ENCODE data around the gene LMNA.

The LMNA gene

DNA sequence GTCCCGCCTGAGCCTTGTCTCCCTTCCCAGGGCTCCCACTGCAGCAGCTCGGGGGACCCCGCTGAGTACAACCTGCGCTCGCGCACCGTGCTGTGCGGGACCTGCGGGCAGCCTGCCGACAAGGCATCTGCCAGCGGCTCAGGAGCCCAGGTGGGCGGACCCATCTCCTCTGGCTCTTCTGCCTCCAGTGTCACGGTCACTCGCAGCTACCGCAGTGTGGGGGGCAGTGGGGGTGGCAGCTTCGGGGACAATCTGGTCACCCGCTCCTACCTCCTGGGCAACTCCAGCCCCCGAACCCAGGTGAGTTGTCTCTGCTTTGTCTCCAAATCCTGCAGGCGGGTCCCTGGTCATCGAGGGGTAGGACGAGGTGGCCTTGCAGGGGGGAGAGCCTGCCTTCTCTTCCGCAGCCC lies 24.0 kb downstream of the LMNA start:
- DNase-seq (ENCODE audit: low read depth in 1 of 2, low spot score in 1 of 2) = no peak

DNA sequence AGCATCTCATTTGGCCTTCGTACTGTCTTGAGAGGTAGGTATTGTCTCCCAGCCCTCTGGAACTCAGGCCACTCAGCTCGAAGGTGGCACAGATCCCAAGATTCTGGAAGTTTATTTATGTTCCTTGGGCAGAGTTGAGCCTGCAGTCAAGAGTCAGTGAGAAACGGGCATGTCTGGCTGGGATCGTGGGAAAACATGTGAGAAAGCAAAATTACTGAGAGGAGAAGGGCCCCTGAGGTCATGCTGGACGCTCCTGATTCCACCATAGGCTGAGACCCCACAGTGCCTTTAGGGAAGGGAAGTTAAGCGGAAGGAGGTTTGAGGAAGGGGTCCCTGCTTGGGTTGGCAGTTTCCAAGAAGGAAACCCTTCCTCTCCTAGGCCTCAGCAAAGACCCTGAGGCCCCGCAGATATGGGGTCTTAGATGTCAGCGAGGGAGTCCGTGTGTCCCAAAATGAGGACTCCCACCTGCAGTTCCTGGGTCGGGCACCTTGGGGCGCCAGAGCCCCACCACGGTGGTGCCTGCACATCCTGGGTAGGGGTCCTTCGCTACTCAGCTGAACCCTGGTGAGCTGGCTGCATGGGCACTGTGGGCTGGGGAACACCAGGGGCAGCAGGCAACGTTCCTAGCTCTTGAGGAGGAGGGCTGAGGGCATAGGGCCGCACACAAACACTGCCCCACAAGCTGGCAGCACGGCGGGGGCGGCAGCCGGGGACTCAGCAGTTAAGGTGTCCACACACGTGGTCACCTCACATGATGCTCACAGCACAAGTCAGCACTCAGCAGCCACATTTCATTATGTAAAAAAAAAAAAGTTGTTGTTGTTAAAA lies 26.6 kb downstream of the LMNA start:
- no peak for DNase-seq (ENCODE audit: low read depth in 1 of 2, low spot score in 1 of 2)

DNA sequence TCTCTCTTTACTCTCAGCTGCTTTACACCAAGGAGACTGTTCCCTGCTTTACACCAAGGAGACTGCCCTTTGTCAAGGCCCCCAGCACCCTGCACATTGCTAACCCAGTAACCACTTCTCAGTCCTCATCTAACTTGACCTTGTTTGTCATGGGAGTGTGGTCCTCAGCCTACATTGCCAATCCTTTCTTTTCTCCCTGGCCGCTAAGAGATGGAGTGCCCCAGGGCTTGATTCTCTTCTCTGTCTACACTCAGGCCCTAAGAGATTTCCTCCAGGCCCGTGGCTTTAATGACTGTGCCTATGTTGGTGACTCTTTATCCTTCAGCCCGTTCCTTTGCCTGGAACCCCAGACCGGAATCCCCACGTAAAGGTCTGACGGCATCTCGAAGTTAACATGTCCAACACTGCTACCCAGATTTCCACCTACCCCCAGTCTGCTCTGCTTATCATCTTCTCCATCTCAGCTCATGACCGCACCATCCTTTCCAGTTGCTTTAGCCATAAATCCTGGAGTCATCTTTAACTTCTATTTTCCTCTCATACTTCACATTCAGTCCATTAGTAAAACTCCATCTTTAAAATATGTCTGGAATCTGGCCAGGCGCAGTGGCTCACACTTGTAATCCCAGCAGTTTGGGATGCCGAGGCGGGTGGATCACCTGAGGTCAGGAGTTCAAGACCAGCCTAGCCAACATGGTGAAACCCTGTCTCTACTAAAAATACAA lies 29.4 kb downstream of the LMNA start:
- DNase-seq (ENCODE audit: low read depth in 1 of 2, low spot score in 1 of 2) = no peak

DNA sequence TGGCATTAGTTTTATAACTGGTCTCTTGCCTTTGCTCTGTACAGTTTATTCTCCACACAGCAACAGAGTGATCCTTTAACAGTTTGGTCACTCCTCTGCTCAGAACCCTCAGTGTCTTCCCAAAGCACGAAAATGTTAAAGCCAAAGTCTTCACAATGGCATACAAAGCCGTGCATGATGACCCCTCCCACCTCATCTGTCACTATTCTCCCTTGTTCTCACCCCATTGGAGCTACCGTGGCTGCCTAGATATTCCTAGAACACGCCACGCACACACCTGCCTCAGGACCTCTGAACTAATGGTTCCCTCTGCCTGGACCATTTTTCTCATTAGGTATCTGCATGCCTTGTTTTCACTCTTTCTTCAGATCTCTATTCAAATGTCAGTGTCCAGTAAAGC lies 30.2 kb downstream of the LMNA start:
- DNase-seq (ENCODE audit: low read depth in 1 of 2, low spot score in 1 of 2) = no peak

- no peak for DNase-seq (ENCODE audit: low read depth in 1 of 2, low spot score in 1 of 2)
Measured at GRCh38 chr1:156145650-156146019, 31.1 kb downstream of the LMNA start.

DNA sequence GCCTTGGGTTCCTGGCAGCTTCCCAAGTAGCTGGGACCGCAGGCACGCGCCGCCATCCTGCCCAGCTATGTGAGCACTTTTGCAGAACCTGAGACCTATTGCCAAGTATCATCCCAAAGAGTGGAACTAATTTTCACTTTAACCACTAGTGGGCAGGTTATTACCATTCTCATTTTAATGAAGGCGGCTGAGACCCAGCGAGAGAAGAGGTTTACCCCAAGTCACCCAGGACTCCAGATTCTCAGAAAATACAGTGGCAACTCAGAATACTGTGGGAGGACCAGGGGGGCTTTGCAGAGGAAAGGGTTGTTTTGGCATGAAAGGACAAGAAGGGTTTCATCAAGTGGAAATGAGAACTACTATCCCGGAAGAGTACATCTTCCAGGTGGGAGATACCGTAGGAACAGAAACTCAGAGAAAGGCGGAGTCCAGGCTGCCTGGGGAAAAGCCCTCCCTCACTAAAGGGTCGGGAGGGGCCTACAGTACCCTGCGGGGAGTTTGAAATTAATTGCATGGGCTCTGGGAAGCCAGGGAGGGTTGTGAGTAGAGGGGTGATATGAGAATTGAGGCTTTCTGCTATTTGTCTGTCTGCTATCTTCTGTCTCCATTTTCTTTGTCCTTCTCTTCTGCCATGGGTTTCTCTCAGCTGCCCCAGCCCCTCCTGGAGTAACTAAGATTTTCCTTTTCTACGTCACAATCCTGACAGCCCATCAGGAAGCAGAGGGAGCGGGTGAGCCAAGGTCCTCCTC lies 31.7 kb downstream of the LMNA start:
- DNase-seq (ENCODE audit: low read depth in 1 of 2, low spot score in 1 of 2) = no peak

GRCh38 chr1:156146769-156147405 lies 32.4 kb downstream of the LMNA start:
- DNase-seq (ENCODE audit: low read depth in 1 of 2, low spot score in 1 of 2) = no peak

GRCh38 chr1:156148216-156148615 lies 33.7 kb downstream of the LMNA start:
- no peak for DNase-seq (ENCODE audit: low read depth in 1 of 2, low spot score in 1 of 2)

- no peak for DNase-seq (ENCODE audit: low read depth in 1 of 2, low spot score in 1 of 2)
Measured at GRCh38 chr1:156149374-156150332, 35.1 kb downstream of the LMNA start.

GRCh38 chr1:156150333-156151011 lies 36.0 kb downstream of the LMNA start:
- no peak for DNase-seq (ENCODE audit: low read depth in 1 of 2, low spot score in 1 of 2)

- DNase-seq (ENCODE audit: low read depth in 1 of 2, low spot score in 1 of 2) = no peak
Measured at GRCh38 chr1:156151093-156151688, 36.7 kb downstream of the LMNA start.

DNA sequence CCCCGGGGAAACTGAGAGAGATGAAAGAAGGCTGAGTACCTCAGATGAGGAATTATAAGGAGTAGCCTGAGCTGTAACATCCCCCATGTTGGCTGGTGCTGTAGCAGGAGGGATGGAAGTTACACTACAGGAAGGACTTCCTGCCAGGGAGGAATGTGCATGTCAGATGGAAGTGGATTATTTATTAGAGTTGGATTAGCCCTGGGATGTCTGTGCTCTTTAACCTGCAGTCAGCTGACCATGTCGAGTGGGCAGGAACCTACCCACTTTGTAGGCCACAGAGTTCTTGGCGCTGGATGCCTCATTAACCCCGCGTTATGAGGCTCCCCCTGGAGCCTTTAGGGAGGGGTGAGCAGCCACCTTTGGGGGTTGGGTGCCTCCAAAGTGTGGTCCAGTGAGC lies 38.1 kb downstream of the LMNA start:
- DNase-seq (ENCODE audit: low read depth in 1 of 2, low spot score in 1 of 2) = no peak

GRCh38 chr1:156153362-156153761 lies 38.9 kb downstream of the LMNA start, which contains the start of gene SEMA4A:
SEMA4A (plus strand) TSS chr1:156153585; CDS start chr1:156154579, 994 bp downstream.
- DNase-seq (ENCODE audit: low read depth in 1 of 2, low spot score in 1 of 2) = no peak

DNA sequence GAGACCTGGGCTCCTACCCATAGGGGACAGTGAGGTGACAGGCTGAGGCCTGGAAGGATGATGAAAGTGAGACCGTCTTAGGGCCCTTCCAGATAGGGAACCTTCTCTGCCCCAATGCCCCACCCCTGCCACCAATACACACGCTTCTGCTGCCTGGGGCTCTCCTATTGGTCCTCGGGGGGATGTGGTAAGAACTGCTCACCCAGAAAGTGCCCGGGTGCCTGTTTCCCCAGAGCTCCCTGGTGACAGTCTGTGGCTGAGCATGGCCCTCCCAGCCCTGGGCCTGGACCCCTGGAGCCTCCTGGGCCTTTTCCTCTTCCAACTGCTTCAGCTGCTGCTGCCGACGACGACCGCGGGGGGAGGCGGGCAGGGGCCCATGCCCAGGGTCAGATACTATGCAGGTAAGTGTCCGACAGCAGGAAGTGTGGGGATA lies 39.8 kb downstream of the LMNA start:
- DNase-seq (ENCODE audit: low read depth in 1 of 2, low spot score in 1 of 2) = no peak

GRCh38 chr1:156155756-156156510 lies 41.4 kb downstream of the LMNA start:
- DNase-seq (ENCODE audit: low read depth in 1 of 2, low spot score in 1 of 2) = no peak

DNA sequence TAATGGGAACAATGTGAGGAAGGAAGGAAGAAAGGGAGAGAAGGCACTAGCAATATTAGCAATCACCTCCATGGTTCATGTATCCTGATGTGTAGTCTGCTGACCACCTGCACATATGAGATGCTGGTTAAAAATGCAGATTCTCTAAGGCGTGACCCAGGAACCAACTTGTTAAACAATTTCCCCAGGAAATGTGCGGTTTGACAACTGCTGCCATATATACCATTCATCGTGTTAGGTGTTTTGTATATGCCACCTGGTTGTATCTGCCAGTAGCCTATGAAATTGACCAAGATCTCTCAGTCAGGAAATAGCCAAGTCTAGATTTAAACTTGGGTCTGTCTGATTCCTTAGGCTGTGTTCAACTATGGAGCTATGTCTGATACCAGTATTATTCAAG lies 43.0 kb downstream of the LMNA start:
- no peak for DNase-seq (ENCODE audit: low read depth in 1 of 2, low spot score in 1 of 2)

DNA sequence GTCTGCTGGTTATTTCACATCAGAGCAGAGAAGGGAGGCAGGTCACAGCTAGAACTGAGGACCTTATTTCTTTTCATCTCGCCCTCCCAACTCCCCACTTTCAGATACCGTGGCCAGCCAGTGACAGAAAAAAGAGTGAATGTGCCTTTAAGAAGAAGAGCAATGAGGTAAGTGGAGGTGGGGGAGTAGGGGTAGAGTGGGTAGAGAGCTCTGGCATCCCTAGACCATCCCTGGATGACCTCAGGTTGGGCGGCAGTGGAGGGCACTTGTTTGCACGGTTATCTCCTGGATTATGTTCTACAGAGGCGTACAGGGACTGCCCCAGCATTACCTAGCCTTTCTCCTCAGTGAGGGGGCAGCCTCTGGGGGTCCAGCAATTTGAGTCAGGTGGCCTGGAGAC lies 43.5 kb downstream of the LMNA start:
- no peak for DNase-seq (ENCODE audit: low read depth in 1 of 2, low spot score in 1 of 2)

- no peak for DNase-seq (ENCODE audit: low read depth in 1 of 2, low spot score in 1 of 2)
Measured at GRCh38 chr1:156160000-156160742, 45.7 kb downstream of the LMNA start.
